Upper lobe of left lung (tissue), 6 donors: ENCODE data around the gene IFNGR1. TPM values are rescaled to one million over a fixed set of nuclear protein-coding genes. Genes with fewer than 3 reads are reported as not detected.

ENCODE experiments used
- ATAC-seq, 2 donors: fragments of 200-7000 bp; cut with Tn5 transposase; one replicate each; pipeline ENCODE4 v1.9.1; 2022; ENCODE audit warnings: mild to moderate bottlenecking in 2 of 2, moderate library complexity in 2 of 2; ENCODE audit not compliant: low FRiP score in 2 of 2
- DNase-seq, 2 donors: peaks; one replicate each; pipeline ENCODE4 v3.0.0-alpha.2; 2019 to 2020
- H3K27ac ChIP-seq, 4 donors: fragments of 200-600 bp; sonication (generic); one replicate each; pipeline ENCODE4 v1.5.1; 2016 to 2019
- H3K27me3 ChIP-seq, 4 donors: fragments of 200-600 bp; sonication (generic); one replicate each; pipeline ENCODE4 v1.5.1; 2017 to 2019
- H3K36me3 ChIP-seq, 4 donors: fragments of 200-600 bp; sonication (generic); one replicate each; pipeline ENCODE4 v1.5.1; 2016 to 2019
- H3K4me1 ChIP-seq, 4 donors: fragments of 200-600 bp; sonication (generic); one replicate each; pipeline ENCODE4 v1.5.1; 2018 to 2019
- H3K4me3 ChIP-seq, 4 donors: fragments of 200-600 bp; sonication (generic); one replicate each; pipeline ENCODE4 v1.5.1; 2017 to 2019; ENCODE audit warnings: mild to moderate bottlenecking in 2 of 4, moderate library complexity in 1 of 4
- H3K9me3 ChIP-seq, 4 donors: fragments of 200-600 bp; sonication (generic); one replicate each; pipeline ENCODE4 v1.5.1; 2018 to 2019
- CTCF ChIP-seq, 6 experiments: fragments of 450-650 bp in 4 of 6; fragments of 200-600 bp in 2 of 6; sonication (generic) in 2 of 6; IDR thresholded peaks; one replicate each; pipeline ENCODE4 v1.5.1; 2016 to 2019; ENCODE audit warnings: antibody characterized with exemption in 6 of 6
- EP300 ChIP-seq, 4 donors: sonication (generic); formaldehyde crosslinking; IDR thresholded peaks; one replicate each; pipeline ENCODE4 v1.5.1; 2017; ENCODE audit warnings: antibody characterized with exemption in 4 of 4, control low read depth in 2 of 4
- POLR2A ChIP-seq, 4 donors: fragments of 450-650 bp; IDR thresholded peaks; one replicate each; pipeline ENCODE4 v1.5.1; 2016 to 2017; ENCODE audit warnings: antibody characterized with exemption in 4 of 4, mild to moderate bottlenecking in 2 of 4
- POLR2AphosphoS5 ChIP-seq, 2 donors: sonication (generic); formaldehyde crosslinking; IDR thresholded peaks; one replicate each; pipeline ENCODE4 v1.5.1; 2017; ENCODE audit warnings: antibody characterized with exemption in 2 of 2
- WGBS, 2 donors: methylation state at CpG; one replicate each; pipeline ENCODE4 v1.1.5; 2017 to 2018; 5-methylcytosine and 5-hydroxymethylcytosine counted together
- total RNA-seq, 6 donors: library from RNA; depleted of rRNA in 4 of 6; stranded (reverse); fragments of >200 nt in 4 of 6; gene quantifications; one replicate each; pipeline versions ENCODE4 v1.1.0 to v1.2.1, GENCODE V29; 2016 to 2021
- donor health status: DM: no; HTN: no; CAD: no; lungs with moderate emphysema.
- donor health status: DM: no; HTN: yes; CAD: no; lungs with severe emphysema.

The IFNGR1 gene
- total RNA-seq, 6 donors from 2014 or later: 94.0 to 216 (median 183) TPM

DNA sequence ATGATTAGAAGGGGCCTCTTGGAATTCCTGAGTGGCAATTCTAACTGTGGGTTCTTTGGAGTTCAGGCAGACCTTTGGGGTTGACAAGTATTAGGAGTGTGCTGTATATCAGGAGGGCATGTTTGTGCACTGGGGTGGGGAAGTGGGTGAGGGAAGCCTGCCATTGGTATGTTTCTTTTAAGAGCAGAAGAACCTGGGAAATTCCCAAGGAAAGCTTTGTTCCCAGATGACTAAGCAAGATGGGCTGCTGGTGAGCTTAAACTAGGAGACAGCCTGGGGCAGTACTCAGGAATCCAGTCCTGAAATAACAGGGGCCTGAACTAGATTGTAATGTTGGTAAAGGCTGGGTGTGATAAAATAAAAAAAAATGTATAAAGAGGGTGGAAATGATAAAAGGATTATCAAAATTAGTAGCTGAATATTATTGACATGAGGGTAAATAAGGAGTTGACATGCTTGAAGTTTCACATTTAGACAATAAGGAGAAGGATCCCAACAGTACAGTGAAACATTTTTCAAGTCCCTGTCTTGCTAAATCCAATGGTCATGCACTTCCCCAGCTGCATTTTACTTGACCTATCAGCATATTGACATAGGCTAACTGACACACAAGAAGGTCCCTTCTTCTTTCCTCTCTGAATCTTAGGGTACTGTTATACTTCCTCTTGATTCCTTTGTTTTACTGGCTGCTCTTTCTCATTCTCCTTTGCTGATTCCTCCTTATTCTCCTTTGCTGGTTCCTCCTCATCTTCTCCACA lies 18.4 kb upstream of the IFNGR1 start:
- H3K4me3 ChIP-seq: no peak overlapping the region
- peaks cover 53 to 80% (median 63%) of the 10 kb centered on the region in 4 donors for H3K4me1 ChIP-seq
- ATAC-seq (no peak), DNase-seq (peak in 1 of 2 donors; percentile 53)
- no peak for TF ChIP-seq POLR2AphosphoS5 (IDR thresholded peaks at IDR 0.05)
- TF ChIP-seq CTCF (IDR thresholded peaks at IDR 0.05): no peak
- TF ChIP-seq EP300 (IDR thresholded peaks at IDR 0.05): no peak
- TF ChIP-seq POLR2A (IDR thresholded peaks at IDR 0.05): peak in 1 of 4 donors; percentile 22
- H3K36me3 ChIP-seq: no peaks in the 10 kb centered on the region
- peak overlapping the region; percentile 38 to 78 (median 66) for H3K27ac ChIP-seq
- no peaks in the 10 kb centered on the region for H3K9me3 ChIP-seq
- no peaks in the 10 kb centered on the region for H3K27me3 ChIP-seq

- Histone ChIP-seq H3K4me1 (peaks cover 55 to 80% (median 63%) of the 10 kb centered on the region in 4 donors), H3K36me3 (no peaks in the 10 kb centered on the region), H3K27ac (peak overlapping the region; percentile 38 to 78 (median 66)), H3K9me3 (no peaks in the 10 kb centered on the region), H3K4me3 (no peak overlapping the region), H3K27me3 (no peaks in the 10 kb centered on the region)
- DNase-seq (no peak), ATAC-seq (no peak)
- WGBS, 2 donors: 61 to 63% methylated on average over 5 of the region's 5 CpGs
- no peak for TF ChIP-seq POLR2AphosphoS5 (IDR thresholded peaks at IDR 0.05)
- TF ChIP-seq EP300 (IDR thresholded peaks at IDR 0.05): no peak
- no peak for TF ChIP-seq CTCF (IDR thresholded peaks at IDR 0.05)
- no peak for TF ChIP-seq POLR2A (IDR thresholded peaks at IDR 0.05)
Measured at GRCh38 chr6:137236581-137237355, 17.6 kb upstream of the IFNGR1 start.

DNA sequence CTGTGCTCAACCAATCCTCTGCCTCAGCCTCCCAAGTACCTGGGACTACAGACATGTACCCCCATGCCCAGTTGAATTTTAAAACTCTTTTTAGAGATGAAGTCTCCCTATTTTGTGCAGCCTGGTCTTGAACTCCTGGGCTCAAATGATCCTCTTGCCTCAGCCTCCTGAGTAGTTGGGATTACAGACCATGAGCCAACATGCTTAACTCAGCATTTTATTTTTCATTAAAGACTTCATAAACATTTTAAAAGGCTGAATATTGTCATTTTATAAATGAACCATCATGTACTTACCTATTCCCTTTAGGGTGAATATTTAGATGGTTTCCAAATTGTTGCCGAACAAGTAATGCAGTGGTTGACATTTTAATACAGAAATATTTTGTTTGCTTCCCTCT lies 16.5 kb upstream of the IFNGR1 start:
- Histone ChIP-seq H3K27me3 (no peaks in the 10 kb centered on the region), H3K9me3 (no peaks in the 10 kb centered on the region), H3K27ac (peak overlapping the region in 1 of 4 donors; percentile 60), H3K36me3 (no peaks in the 10 kb centered on the region), H3K4me3 (no peak overlapping the region), H3K4me1 (peaks cover 55 to 77% (median 60%) of the 10 kb centered on the region in 4 donors)
- no peak for TF ChIP-seq POLR2A (IDR thresholded peaks at IDR 0.05)
- TF ChIP-seq POLR2AphosphoS5 (IDR thresholded peaks at IDR 0.05): no peak
- no peak for TF ChIP-seq EP300 (IDR thresholded peaks at IDR 0.05)
- no peak for TF ChIP-seq CTCF (IDR thresholded peaks at IDR 0.05)
- no peak for ATAC-seq
- DNase-seq: no peak
- 86 to 93% methylated on average over 1 of the region's 1 CpG for WGBS, 2 donors

DNA sequence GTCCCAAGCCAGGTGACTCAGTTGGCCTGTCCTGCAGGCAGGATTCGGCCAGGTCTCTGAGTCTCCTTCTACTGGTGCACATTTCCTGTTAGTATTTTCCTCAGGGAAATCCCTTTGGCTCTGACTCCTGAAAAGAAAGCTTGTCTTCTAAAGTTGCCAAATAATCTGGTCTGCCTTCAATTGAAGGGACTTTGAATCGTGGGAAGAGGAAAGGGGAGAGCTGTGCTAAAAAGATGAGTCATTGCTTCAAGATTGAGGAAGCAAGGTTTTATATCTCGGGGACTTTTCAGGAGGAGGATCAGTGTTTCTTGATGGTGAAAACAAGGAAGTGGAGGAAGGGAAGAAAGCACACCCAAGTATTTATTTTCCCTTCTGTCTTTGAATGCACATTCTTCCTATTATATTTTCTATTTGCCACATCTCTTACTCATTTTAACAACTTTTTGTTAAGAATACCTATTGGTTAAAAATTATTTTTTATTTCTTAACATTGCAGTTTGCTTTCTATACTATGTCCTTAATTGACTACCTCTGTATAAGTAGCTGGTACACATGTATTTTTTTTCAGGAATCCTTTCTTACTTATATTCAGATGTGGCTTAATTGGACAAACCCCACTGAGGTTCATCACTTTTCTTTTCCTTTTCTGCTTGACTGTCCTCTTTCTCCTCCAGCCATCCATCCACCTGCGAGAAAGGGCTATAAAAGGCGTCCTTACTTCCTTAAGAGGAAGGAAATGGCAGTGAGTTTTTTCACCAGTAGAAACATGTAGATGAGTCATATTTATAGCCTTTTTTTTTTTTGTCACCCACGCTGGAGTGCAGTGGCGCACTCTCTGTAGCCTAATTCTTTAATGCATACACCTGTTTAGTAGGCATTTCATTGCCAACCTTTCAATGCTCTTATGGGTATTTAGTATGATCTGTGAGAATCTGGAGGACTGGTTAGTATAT lies 15.0 kb upstream of the IFNGR1 start:
- Histone ChIP-seq H3K36me3 (no peaks in the 10 kb centered on the region), H3K27ac (peak overlapping the region; percentile 74 to 86 (median 77)), H3K27me3 (no peaks in the 10 kb centered on the region), H3K9me3 (no peaks in the 10 kb centered on the region), H3K4me1 (peaks cover 48 to 64% (median 58%) of the 10 kb centered on the region in 4 donors), H3K4me3 (no peak overlapping the region)
- WGBS, 2 donors: 12 to 19% methylated on average over 7 of the region's 7 CpGs
- ATAC-seq (peak in 1 of 2 donors; percentile 92), DNase-seq (no peak)
- TF ChIP-seq CTCF (IDR thresholded peaks at IDR 0.05) (no peak), EP300 (IDR thresholded peaks at IDR 0.05) (no peak), POLR2A (IDR thresholded peaks at IDR 0.05) (peak in 1 of 4 donors; percentile 23), POLR2AphosphoS5 (IDR thresholded peaks at IDR 0.05) (peak; percentile 39 to 64)
